ENCODE measurements around the gene DCUN1D5.

The DCUN1D5 gene

DNA sequence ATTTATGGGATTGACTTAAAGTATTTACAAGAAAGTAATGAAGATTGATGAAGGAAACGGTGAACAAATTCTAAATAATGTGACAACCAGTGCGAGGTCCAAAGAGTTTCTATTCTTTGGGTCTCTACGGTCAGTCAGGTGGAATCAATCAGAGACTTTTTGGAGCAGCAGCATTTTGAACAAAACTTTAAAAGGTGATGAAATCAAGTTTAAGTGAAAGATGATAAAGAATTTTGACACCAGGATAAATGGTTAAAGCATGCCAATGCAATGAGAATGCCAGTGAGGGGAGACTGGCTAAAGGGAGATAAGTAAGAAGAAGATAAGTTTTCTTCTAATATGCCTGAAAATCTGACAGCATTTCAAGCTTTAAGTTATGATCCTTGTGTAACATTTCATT is 67.9 kb downstream of the DCUN1D5 start:
- Histone ChIP-seq H3K27me3 (ENCODE audit: control insufficient read depth, insufficient read depth, low read length) (no peaks in the 10 kb centered on the region), H3K4me3 (ENCODE audit: low read depth, low read length) (no peak overlapping the region), H3K4me1 (ENCODE audit: control insufficient read depth, insufficient read depth, low read length) (no peaks in the 10 kb centered on the region), H3K9me3 (ENCODE audit: control insufficient read depth, insufficient read depth, low read length) (no peaks in the 10 kb centered on the region), H3K36me3 (ENCODE audit: control insufficient read depth, insufficient read depth, low read length) (no peaks in the 10 kb centered on the region), H3K9ac (ENCODE audit: low read depth, low read length) (no peak overlapping the region)

DNA sequence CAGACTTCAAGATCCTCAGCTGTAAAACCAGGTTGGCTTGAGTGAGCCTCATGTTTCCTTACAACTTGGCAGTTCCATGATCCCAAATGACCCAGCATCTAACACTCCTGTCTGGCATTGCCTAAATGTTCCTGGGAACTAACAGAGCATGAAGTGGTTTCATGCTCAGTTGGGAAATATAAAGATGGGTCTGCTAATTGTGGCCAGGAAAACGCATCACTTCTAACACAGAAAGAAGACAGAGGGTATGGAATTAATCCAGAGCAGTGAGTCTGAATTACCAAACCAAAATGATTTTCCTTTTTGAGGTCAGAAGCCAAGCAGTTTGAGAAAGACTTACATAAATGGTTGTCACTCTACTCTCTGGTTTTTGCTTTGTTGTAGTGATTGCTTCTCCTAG is 75.9 kb downstream of the DCUN1D5 start:
- Histone ChIP-seq H3K9me3 (ENCODE audit: control insufficient read depth, insufficient read depth, low read length) (no peaks in the 10 kb centered on the region), H3K4me1 (ENCODE audit: control insufficient read depth, insufficient read depth, low read length) (no peaks in the 10 kb centered on the region), H3K36me3 (ENCODE audit: control insufficient read depth, insufficient read depth, low read length) (no peaks in the 10 kb centered on the region), H3K9ac (ENCODE audit: low read depth, low read length) (no peak overlapping the region), H3K27me3 (ENCODE audit: control insufficient read depth, insufficient read depth, low read length) (no peaks in the 10 kb centered on the region), H3K4me3 (ENCODE audit: low read depth, low read length) (no peak overlapping the region)

DNA sequence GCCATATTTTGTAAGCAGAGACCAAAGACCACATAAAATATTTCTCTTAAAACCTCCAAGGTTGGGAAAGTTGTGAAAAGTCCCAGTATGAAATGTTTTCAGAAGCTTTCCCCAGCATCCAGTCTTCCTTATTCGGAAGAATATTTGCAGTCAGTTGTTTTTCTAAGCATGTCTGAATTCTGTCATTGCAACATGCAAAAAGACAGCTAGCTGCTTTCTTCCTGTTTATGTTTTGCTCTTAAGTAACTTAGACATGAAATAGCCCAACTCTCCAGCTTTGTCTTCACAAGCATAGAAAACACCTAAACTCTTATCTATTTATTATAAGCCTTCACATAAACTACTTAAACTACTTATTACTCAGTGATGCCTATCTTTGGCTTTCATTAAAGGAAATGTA is 78.5 kb downstream of the DCUN1D5 start:
- H3K4me1 ChIP-seq (ENCODE audit: control insufficient read depth, insufficient read depth, low read length): no peaks in the 10 kb centered on the region
- H3K4me3 ChIP-seq (ENCODE audit: low read depth, low read length): no peak overlapping the region
- no peaks in the 10 kb centered on the region for H3K27me3 ChIP-seq (ENCODE audit: control insufficient read depth, insufficient read depth, low read length)
- H3K9me3 ChIP-seq (ENCODE audit: control insufficient read depth, insufficient read depth, low read length): no peaks in the 10 kb centered on the region
- H3K9ac ChIP-seq (ENCODE audit: low read depth, low read length): no peak overlapping the region
- H3K36me3 ChIP-seq (ENCODE audit: control insufficient read depth, insufficient read depth, low read length): no peaks in the 10 kb centered on the region

All from iPS-15b (cell line).